GM18526 (cell line): ENCODE data around the gene CPNE2.

Experiments used
- POLR2A ChIP-seq: IDR thresholded peaks from 3 replicates; pipeline ENCODE4 v1.6.1; 2011; ENCODE audit not compliant: insufficient read length; ENCODE audit errors: extremely low read depth

CPNE2 gene

DNA sequence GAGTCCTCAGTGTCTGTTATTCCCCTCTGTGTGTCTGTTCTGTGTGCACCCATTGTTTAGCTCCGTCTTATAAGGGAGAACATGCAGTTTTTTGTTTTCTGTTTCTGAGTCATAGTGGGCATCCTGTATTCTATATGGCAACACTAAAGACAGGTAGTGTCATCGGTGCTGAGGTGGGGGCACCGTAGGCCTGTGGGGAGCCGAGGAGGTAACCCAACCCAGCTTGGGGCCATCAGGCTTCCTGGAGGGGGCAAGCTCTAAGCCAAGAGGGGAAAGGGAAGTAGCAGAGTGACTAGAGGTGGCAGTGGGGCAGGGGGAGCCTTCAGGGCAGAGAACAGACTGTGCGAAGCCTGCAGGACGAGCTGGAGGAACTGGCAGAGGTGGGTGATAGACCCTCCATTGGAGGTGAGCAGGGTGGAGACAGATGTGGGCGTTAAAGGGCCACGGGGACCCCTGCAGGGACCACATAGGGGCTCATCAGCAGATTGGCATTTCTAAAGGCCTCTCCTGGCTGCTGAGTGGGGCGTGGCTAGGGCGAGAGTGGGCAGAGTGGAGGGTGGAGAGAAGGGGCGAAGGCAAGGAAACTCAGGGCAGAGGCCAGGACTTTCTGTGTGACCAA is 36.5 kb downstream of the CPNE2 start:
- no peak for TF ChIP-seq POLR2A

GRCh38 chr16:57130950-57131321 is 38.6 kb downstream of the CPNE2 start:
- TF ChIP-seq POLR2A, result no peak

DNA sequence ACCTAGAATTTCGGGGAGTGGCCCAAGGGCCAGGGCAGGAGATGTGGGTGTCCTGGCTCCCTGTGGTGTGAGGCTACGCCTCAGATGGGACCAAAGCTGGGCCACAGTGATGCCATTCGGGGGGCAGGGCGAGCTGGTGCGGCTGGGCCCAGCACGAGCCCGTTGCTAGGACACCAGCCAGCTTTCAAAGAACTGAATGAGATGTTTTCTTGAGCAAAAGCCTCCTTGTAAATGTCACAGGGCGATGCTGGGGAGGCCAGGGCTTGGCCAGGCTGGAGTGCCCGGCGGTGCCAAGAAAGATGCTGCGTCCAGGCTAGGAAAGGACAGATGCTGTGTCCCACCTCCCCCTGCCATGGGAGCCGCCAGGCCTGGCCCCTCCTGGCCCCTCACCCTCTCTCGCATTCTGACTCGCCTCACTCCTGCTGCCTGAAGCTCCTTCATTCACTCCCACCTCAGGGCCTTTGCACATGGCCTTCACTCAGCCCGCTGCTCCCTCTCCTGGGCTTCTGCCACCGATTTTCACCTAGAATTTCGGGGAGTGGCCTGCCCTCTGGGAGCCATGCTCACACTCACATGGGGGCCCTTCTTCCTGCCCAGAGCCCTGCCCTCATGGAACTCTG is 39.1 kb downstream of the CPNE2 start:
- no peak for TF ChIP-seq POLR2A

GRCh38 chr16:57132470-57132869 is 40.1 kb downstream of the CPNE2 start:
- TF ChIP-seq POLR2A, result no peak

DNA sequence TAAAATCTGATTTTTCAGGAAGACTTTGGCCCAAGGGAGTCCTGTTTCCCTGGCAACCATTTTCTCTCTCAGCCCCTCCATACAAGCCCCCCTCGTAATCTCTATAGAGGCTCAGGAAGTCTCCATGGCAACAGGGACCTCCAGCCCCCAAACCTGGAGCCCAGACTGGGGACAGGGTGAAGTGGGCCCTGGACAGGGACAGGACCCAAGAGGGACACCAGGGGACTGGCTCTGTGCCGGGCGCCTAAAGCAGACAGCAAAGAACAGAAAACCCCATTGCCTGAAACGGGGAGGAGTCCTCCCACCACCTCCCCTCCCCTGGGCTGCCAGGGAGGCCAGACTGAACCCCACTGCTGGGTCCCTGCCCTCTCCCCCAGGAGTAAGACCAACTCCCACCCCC is 40.6 kb downstream of the CPNE2 start:
- TF ChIP-seq POLR2A, result no peak

- TF ChIP-seq POLR2A, result no peak
These were observed 41.5 kb downstream of the CPNE2 start for GRCh38 chr16:57133886-57134285.

DNA sequence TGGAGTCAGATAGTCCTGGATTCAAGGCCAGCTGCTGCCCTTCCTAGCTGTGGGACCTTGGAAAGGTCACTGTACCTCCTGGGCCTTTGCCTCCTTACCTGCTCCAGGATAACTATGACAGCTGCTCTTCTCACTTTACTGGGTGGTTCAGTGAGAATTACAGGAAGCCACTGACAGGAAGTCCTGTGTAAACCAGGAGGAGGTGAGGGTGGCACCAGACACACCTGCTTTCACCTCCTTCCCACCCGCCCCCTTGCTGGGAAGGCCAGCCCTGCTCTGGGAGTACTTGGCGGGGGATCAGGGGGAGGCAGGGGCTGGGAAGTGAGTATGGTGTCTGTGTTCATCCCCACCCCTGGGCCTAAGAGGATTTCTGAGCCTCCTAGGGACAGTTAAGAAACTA is 42.6 kb downstream of the CPNE2 start:
- no peak for TF ChIP-seq POLR2A

DNA sequence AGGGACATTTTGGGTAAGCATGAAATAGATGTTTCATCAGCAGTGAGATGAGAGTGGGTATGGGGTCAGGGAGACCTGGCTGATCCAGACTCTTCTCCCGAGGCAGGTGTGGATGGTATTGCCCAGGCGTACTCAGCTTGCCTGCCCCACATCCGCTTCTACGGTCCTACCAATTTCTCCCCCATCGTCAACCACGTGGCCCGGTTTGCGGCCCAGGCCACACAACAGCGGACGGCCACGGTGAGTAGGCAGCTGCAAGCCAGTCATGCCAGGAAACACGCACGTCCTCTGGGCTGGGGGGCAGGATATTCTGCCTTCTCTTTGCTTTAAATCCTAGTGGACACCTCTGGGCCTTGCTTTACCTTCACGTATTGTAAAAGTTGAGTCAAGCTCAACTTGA is 44.7 kb downstream of the CPNE2 start:
- no peak for TF ChIP-seq POLR2A

- TF ChIP-seq POLR2A, result no peak
These were observed 45.3 kb downstream of the CPNE2 start for GRCh38 chr16:57137566-57138273.

GRCh38 chr16:57138281-57138935 is 46.0 kb downstream of the CPNE2 start:
- no peak for TF ChIP-seq POLR2A

- no peak for TF ChIP-seq POLR2A
These were observed 48.7 kb downstream of the CPNE2 start for GRCh38 chr16:57140931-57141668.

DNA sequence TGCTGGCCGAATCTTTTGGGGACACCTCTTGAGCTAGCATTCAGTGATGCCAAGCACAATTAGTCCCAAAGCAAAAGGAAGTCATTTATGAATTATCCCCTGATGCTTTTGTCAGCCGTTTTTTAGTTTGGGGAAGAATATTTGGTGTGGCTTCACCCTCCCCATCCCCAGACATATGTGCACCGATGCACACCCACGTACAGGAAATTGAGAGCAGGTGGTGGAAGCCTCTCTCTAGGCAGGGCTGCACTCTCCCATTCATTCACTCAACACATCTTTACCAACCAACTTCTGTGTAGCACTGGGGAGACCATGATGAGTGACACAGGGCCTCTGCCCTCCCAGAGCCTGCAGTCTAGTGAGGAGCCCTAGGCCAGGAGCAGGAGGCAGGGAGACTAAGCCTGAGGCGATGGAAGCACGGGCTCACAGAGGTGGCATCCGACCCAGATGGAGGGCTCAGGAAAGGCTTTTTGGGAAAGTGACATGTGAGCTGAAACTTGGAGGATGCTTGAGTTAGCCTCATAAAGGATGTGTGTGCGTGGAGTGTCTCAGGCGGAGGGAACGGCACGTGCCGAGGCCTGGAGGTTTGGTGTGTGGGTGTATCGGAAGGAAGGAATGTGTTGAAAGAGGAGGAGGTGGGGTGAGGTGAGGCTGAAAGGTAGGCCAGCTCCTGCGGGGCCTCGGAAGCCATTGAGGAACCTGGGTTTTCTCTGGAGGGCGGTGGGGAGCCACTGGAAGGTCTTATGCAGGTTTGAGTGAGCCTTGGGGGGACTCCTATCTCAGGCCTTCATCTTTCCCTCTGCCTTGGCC is 49.6 kb downstream of the CPNE2 start:
- no peak for TF ChIP-seq POLR2A

DNA sequence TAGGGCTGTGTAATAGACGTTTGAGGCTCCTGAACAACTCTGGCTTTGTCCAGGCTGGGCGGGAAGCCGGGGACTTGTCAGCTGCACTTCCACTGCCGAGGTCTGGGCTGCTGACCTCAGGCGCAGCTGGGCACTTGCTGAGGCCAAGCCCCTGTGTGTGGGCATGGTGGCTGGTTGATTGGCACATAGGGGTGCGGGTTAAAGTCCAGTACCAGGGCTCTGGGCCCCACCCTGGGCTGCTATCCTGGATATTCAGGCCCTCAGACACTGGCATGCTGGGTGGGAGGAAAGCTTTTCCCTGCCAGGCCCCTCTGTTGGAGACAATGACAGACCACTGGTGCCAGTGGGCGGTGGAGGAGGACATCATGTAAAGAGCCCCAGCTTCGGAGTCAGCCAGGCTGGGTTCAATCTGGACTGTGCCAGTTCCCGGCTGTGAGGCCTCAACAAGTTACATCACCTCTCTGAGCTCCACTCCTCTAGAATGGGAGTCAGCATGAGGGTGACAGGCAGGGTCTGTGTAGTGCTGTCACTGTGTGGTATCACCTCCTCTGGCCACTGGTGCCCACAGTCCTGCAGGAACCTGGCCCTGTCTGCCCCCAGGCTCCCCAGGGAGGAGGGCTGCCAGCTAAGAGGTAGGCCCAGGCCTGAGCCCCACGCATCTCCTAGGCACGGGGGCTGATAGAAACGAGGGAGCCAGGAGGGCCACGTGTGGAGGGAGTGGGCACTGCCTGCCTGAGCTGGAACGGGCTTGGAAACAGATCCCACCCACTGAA is 51.0 kb downstream of the CPNE2 start:
- no peak for TF ChIP-seq POLR2A

GRCh38 chr16:57144027-57144426 is 51.6 kb downstream of the CPNE2 start:
- no peak for TF ChIP-seq POLR2A
